ENCODE measurements around the gene COQ10A. TPM values are rescaled to one million over a fixed set of nuclear protein-coding genes. Genes with fewer than 3 reads are reported as not detected.

The COQ10A gene
- total and polyA plus RNA-seq, 2 of the 13 experiments (the other 11 are each of a cell fraction or from before 2014, with no cell fraction given) = 21.0 to 37.3 TPM

GRCh38 chr12:56255671-56256070 lies 11.1 kb upstream of the COQ10A start:
- Histone ChIP-seq H3K27ac (ENCODE audit: extremely low read length, insufficient read depth, low read length) (no peak overlapping the region), H2AFZ (ENCODE audit: low read length) (no peak overlapping the region), H3K4me2 (ENCODE audit: low read depth, low read length) (no peak overlapping the region), H3K27me3 (ENCODE audit: control insufficient read depth in 1 of 2, insufficient read depth in 2 of 2, low read length in 2 of 2) (no peaks in the 10 kb centered on the region), H3K4me1 (ENCODE audit: insufficient read depth, low read length) (peaks cover 21% of the 10 kb centered on the region), H3K79me2 (ENCODE audit: insufficient read depth, low read length) (peaks cover 10% of the 10 kb centered on the region), H4K20me1 (ENCODE audit: insufficient read depth, low read length) (no peaks in the 10 kb centered on the region), H3K4me3 (replicated peaks in 1 of 3; ENCODE audit: insufficient read depth in 1 of 3, low read depth in 2 of 3, low read length in 3 of 3) (no peak overlapping the region), H3K9me3 (ENCODE audit: low read length) (no peaks in the 10 kb centered on the region), H3K9ac (ENCODE audit: insufficient read depth, low read depth, low read length) (no peak overlapping the region), H3K36me3 (replicated peaks in 1 of 2; ENCODE audit: control insufficient read depth in 1 of 2, insufficient read depth in 2 of 2, low read length in 2 of 2) (peaks cover 20 to 40% of the 10 kb centered on the region in 2 experiments)
- WGBS (ENCODE audit: low lambda C conversion rate) = 96% methylated on average over 7 of the region's 7 CpGs
- FAIRE-seq (no peak), ATAC-seq (no peak), DNase-seq (ENCODE audit: low spot score) (no peak)
- in situ Hi-C loops (cut with HindIII; ENCODE audit: extremely low pct_ligation_motif_present, low pct_unique_long_range_greater_than_20kb) (loop anchor here (5.0 kb wide), 2 partner anchors 33 to 63 kb away; partner anchors contain the start of genes NABP2 and RNF41), intact Hi-C loops (cut with micrococcal nuclease; ENCODE audit: unreplicated experiment) (loop anchor here (5.0 kb wide), 1 partner anchor 33 kb away; the partner anchor contains the start of genes NABP2 and RNF41)
- POLR2A ChIA-PET = interaction anchor here (0.7 to 3.5 kb wide), 3 partner anchors 11 to 24 kb away, joined by 3 to 24 read pairs (median 8); partner anchors contain the start of gene COQ10A
- TSS peak; percentile 45 for BruUV-seq (replicated peaks)
- CTCF ChIA-PET (ENCODE audit: low intra/inter-chr PET ratio, low total read pairs) = no interaction called here
- no peak for TF ChIP-seq ZKSCAN5 (CRISPR knock-in tag; IDR thresholded peaks at IDR 0.05)
- no peak for TF ChIP-seq MIER2 (CRISPR knock-in tag; IDR thresholded peaks at IDR 0.05)
- no peak for TF ChIP-seq GFI1 (CRISPR knock-in tag; IDR thresholded peaks at IDR 0.05; ENCODE audit: borderline replicate concordance)
- no peak for TF ChIP-seq ZNF329 (CRISPR knock-in tag; IDR thresholded peaks at IDR 0.05; ENCODE audit: low read depth)
- TF ChIP-seq RARG (CRISPR knock-in tag; IDR thresholded peaks at IDR 0.05; ENCODE audit: low read depth) = no peak
- TF ChIP-seq NFYB (CRISPR knock-in tag; IDR thresholded peaks at IDR 0.05) = no peak
- TF ChIP-seq TFE3 (CRISPR knock-in tag; IDR thresholded peaks at IDR 0.05) = no peak
- no peak for TF ChIP-seq MTA3 (CRISPR knock-in tag; IDR thresholded peaks at IDR 0.05)
- no peak for TF ChIP-seq GABPA (IDR thresholded peaks at IDR 0.05; ENCODE audit: low read depth, low read length)
- no peak for TF ChIP-seq GABPA (CRISPR knock-in tag; IDR thresholded peaks at IDR 0.05; ENCODE audit: low read depth)
- no peak for TF ChIP-seq E2F2 (CRISPR knock-in tag; IDR thresholded peaks at IDR 0.05; ENCODE audit: borderline replicate concordance)
- TF ChIP-seq NR3C1 (CRISPR knock-in tag; IDR thresholded peaks at IDR 0.05) = no peak
- TF ChIP-seq THYN1 (CRISPR knock-in tag; IDR thresholded peaks at IDR 0.05; ENCODE audit: borderline replicate concordance, low read depth) = no peak
- TF ChIP-seq ZBTB42 (CRISPR knock-in tag; IDR thresholded peaks at IDR 0.05) = no peak
- TF ChIP-seq CHD4 (IDR thresholded peaks at IDR 0.05; ENCODE audit: borderline replicate concordance, low read length) = no peak
- no peak for TF ChIP-seq RAD21 (CRISPR knock-in tag; IDR thresholded peaks at IDR 0.05)

Data from HepG2 (cell line).